Adrenal gland (tissue), 5 donors: Measurements from ENCODE around the gene MARCHF7.
"Not testable (repeated sequence)": the region's sequence is repeated elsewhere in the genome, so short reads cannot be mapped to it uniquely, and the experiment has no call there.

ENCODE experiments used
- POLR2A ChIP-seq, 2 donors: fragments of 450-650 bp; IDR thresholded peaks; one replicate each; pipeline ENCODE4 v1.6.1; 2017; ENCODE audit warnings: antibody characterized with exemption in 2 of 2, mild to moderate bottlenecking in 2 of 2, moderate library complexity in 1 of 2
- TF ChIP-seq, protein P1 (sequence below), 6 experiments: fragments of 450-650 bp in 4 of 6; fragments of 200-600 bp in 2 of 6; sonication (generic) in 1 of 6; IDR thresholded peaks; 1 replicate in 5 of 6; 2 replicates in 1 of 6; pipeline versions ENCODE4 v1.5.1 to v1.8.0; 2016 to 2021; ENCODE audit warnings: antibody characterized with exemption in 6 of 6, mild to moderate bottlenecking in 2 of 6, moderate library complexity in 1 of 6
- donor health status: DM: no; HTN: no; CAD: no.

DNA sequence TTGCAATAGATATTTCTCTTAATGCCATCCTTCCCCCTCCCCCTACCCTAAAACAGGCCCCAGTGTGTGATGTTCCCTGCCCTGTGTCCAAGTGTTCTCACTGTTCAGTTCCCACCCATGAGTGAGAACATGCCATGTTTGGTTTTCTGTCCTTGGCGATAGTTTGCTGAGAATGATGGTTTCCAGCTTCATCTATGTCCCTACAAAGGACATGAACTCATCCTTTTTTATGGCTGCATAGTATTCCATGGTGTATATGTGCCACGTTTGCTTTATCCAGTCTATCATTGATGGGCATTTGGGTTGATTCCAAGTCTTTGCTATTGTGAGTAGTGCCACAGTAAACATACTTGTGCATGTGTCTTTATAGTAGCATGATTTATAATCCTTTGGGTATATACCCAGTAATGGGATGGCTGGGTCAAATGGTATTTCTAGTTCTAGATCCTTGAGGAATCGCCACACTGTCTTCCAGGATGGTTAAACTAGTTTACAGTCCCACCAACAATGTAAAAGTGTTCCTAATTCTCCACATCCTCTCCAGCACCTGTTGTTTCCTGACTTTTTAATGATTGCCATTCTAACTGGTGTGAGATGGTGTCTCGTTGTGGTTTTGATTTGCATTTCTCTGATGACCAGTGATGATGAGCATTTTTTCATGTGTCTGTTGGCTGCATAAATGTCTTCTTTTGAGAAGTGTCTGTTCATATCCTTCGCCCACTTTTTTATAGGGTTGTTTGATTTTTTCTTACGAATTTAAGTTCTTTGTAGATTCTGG, 12.7 kb downstream of the MARCHF7 start:
- TF ChIP-seq, protein P1, sequence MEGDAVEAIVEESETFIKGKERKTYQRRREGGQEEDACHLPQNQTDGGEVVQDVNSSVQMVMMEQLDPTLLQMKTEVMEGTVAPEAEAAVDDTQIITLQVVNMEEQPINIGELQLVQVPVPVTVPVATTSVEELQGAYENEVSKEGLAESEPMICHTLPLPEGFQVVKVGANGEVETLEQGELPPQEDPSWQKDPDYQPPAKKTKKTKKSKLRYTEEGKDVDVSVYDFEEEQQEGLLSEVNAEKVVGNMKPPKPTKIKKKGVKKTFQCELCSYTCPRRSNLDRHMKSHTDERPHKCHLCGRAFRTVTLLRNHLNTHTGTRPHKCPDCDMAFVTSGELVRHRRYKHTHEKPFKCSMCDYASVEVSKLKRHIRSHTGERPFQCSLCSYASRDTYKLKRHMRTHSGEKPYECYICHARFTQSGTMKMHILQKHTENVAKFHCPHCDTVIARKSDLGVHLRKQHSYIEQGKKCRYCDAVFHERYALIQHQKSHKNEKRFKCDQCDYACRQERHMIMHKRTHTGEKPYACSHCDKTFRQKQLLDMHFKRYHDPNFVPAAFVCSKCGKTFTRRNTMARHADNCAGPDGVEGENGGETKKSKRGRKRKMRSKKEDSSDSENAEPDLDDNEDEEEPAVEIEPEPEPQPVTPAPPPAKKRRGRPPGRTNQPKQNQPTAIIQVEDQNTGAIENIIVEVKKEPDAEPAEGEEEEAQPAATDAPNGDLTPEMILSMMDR (IDR thresholded peaks at IDR 0.05) = not testable (repeated sequence)
- TF ChIP-seq POLR2A (IDR thresholded peaks at IDR 0.05) = not testable (repeated sequence)
